ENCODE data around the gene ARMC3.
"Not testable (repeated sequence)": the region's sequence is repeated elsewhere in the genome, so short reads cannot be mapped to it uniquely, and the experiment has no call there.

ARMC3 gene

GRCh38 chr10:22913474-22914092, 14.3 kb upstream of the ARMC3 start:
- DNase-seq (ENCODE audit: low read depth, low spot score) = no peak
- H3K4me3 ChIP-seq (ENCODE audit: low read length) = no peak overlapping the region

GRCh38 chr10:22915314-22915713, 12.5 kb upstream of the ARMC3 start:
- H3K4me3 ChIP-seq (ENCODE audit: low read length) = no peak overlapping the region
- no peak for DNase-seq (ENCODE audit: low read depth, low spot score)

GRCh38 chr10:22925088-22925487, 2.8 kb upstream of the ARMC3 start:
- no peak for DNase-seq (ENCODE audit: low read depth, low spot score)
- H3K4me3 ChIP-seq (ENCODE audit: low read length) = no peak overlapping the region

- H3K4me3 ChIP-seq (ENCODE audit: low read length) = no peak overlapping the region
- DNase-seq (ENCODE audit: low read depth, low spot score) = no peak
Observed at GRCh38 chr10:22927166-22927565, 687 bp upstream of the ARMC3 start.

GRCh38 chr10:22929053-22929452, 1.2 kb downstream of the ARMC3 start:
- H3K4me3 ChIP-seq (ENCODE audit: low read length) = not testable (repeated sequence)

GRCh38 chr10:22931948-22932347, 4.1 kb downstream of the ARMC3 start:
- no peak for DNase-seq (ENCODE audit: low read depth, low spot score)

More at GRCh38 chr10:22929053-22929452, 1.2 kb downstream of the ARMC3 start:
- DNase-seq (ENCODE audit: low read depth, low spot score) = not testable (repeated sequence)

GRCh38 chr10:22932626-22933370, 4.9 kb downstream of the ARMC3 start:
- no peak overlapping the region for H3K4me3 ChIP-seq (ENCODE audit: low read length)
- no peak for DNase-seq (ENCODE audit: low read depth, low spot score)

More at GRCh38 chr10:22931948-22932347, 4.1 kb downstream of the ARMC3 start:
- no peak overlapping the region for H3K4me3 ChIP-seq (ENCODE audit: low read length)

- DNase-seq (ENCODE audit: low read depth, low spot score) = no peak
- H3K4me3 ChIP-seq (ENCODE audit: low read length) = no peak overlapping the region
Observed at GRCh38 chr10:22934726-22935125, 6.9 kb downstream of the ARMC3 start.

GRCh38 chr10:22942437-22942836, 14.6 kb downstream of the ARMC3 start:
- no peak for DNase-seq (ENCODE audit: low read depth, low spot score)
- no peak overlapping the region for H3K4me3 ChIP-seq (ENCODE audit: low read length)

GRCh38 chr10:22945934-22946673, 18.3 kb downstream of the ARMC3 start:
- no peak for DNase-seq (ENCODE audit: low read depth, low spot score)
- no peak overlapping the region for H3K4me3 ChIP-seq (ENCODE audit: low read length)

- no peak overlapping the region for H3K4me3 ChIP-seq (ENCODE audit: low read length)
- no peak for DNase-seq (ENCODE audit: low read depth, low spot score)
Observed at GRCh38 chr10:22954970-22955369, 27.1 kb downstream of the ARMC3 start.

GRCh38 chr10:22958338-22958737, 30.5 kb downstream of the ARMC3 start:
- no peak overlapping the region for H3K4me3 ChIP-seq (ENCODE audit: low read length)
- no peak for DNase-seq (ENCODE audit: low read depth, low spot score)

- no peak overlapping the region for H3K4me3 ChIP-seq (ENCODE audit: low read length)
- no peak for DNase-seq (ENCODE audit: low read depth, low spot score)
Observed at GRCh38 chr10:22959292-22959691, 31.4 kb downstream of the ARMC3 start.

- H3K4me3 ChIP-seq (ENCODE audit: low read length) = no peak overlapping the region
- no peak for DNase-seq (ENCODE audit: low read depth, low spot score)
Observed at GRCh38 chr10:22959950-22960349, 32.1 kb downstream of the ARMC3 start.

- H3K4me3 ChIP-seq (ENCODE audit: low read length) = no peak overlapping the region
- no peak for DNase-seq (ENCODE audit: low read depth, low spot score)
Observed at GRCh38 chr10:22962817-22963216, 35.0 kb downstream of the ARMC3 start.

- no peak overlapping the region for H3K4me3 ChIP-seq (ENCODE audit: low read length)
- no peak for DNase-seq (ENCODE audit: low read depth, low spot score)
Observed at GRCh38 chr10:22969704-22970103, 41.9 kb downstream of the ARMC3 start.

- DNase-seq (ENCODE audit: low read depth, low spot score) = no peak
- no peak overlapping the region for H3K4me3 ChIP-seq (ENCODE audit: low read length)
Observed at GRCh38 chr10:22976534-22976933, 48.7 kb downstream of the ARMC3 start.

- no peak overlapping the region for H3K4me3 ChIP-seq (ENCODE audit: low read length)
- no peak for DNase-seq (ENCODE audit: low read depth, low spot score)
Observed at GRCh38 chr10:22977751-22978150, 49.9 kb downstream of the ARMC3 start.

- H3K4me3 ChIP-seq (ENCODE audit: low read length) = no peak overlapping the region
- no peak for DNase-seq (ENCODE audit: low read depth, low spot score)
Observed at GRCh38 chr10:22978287-22978686, 50.4 kb downstream of the ARMC3 start.

- DNase-seq (ENCODE audit: low read depth, low spot score) = no peak
- H3K4me3 ChIP-seq (ENCODE audit: low read length) = no peak overlapping the region
Observed at GRCh38 chr10:22978918-22979317, 51.1 kb downstream of the ARMC3 start.

All from Jurkat, Clone E6-1 (cell line).